Choroid plexus epithelial cell (primary cell): ENCODE data around the gene BRMS1L.
"Not testable (repeated sequence)": the region's sequence is repeated elsewhere in the genome, so short reads cannot be mapped to it uniquely, and the experiment has no call there.

Experiments used
- DNase-seq: peaks from one replicate; pipeline ENCODE4 v3.0.0-alpha.2; 2010; ENCODE audit warnings: low read depth
- H3K4me3 ChIP-seq: 2 replicates; pipeline ENCODE4 v1.5.1; 2011; ENCODE audit warnings: low read depth, mild to moderate bottlenecking, control low read depth, low read length, moderate library complexity
- CTCF ChIP-seq: conservative IDR thresholded peaks from 2 replicates; pipeline ENCODE4 v1.5.1; 2011; ENCODE audit warnings: low read depth, mild to moderate bottlenecking, control low read depth, inconsistent platforms, low read length, moderate library complexity

The BRMS1L gene

DNA sequence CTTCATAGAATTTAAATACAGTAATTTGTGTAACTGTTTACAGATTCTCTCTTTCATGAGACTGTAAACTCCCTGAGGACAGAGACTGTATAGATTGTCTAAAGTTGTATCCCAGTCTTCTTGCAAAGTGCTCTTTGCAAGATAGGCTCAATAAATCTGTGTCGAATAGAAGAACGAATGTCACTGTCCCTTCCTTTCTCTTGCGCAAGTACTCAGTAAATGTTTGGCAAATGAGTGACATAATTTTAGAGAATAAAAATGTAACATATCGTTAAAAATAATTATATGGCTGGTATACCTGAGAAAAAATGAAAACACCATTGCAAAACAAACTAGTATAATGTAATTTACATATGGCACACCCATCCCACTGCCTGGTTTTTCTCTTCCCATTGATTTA lies 15.2 kb upstream of the BRMS1L start:
- no peak overlapping the region for H3K4me3 ChIP-seq
- no peak for DNase-seq
- no peak for TF ChIP-seq CTCF

DNA sequence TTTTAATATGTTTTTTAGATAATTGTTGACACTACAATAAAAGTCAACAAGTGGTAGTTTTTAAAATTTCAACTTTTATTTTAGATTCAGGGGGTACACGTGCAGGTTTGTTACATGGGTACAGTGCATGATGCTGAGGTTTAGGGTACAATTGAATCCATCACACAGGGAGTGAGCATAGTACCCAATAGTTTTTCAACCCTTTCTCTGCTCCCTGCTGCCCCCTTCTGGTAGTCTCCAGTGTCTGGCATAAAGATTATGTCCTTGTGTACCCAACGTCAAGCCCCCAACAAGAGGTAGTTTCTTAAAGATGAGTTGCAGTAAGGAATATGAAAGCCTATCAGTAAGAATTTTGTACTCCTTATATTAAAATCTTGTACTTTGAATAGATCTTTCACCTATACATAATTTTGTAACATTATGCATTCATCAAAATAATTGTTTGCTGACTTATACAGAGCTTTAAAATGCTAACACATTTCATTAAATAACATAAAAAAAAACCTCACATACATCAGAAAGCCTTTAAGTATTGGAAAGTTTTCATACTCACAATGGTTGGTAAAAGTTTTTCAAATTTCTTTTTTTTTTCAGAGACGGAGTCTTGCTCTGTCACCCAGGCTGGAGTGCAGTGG lies 11.7 kb upstream of the BRMS1L start:
- no peak overlapping the region for H3K4me3 ChIP-seq
- peak; percentile 65 for DNase-seq
- peak; percentile 87 for TF ChIP-seq CTCF

DNA sequence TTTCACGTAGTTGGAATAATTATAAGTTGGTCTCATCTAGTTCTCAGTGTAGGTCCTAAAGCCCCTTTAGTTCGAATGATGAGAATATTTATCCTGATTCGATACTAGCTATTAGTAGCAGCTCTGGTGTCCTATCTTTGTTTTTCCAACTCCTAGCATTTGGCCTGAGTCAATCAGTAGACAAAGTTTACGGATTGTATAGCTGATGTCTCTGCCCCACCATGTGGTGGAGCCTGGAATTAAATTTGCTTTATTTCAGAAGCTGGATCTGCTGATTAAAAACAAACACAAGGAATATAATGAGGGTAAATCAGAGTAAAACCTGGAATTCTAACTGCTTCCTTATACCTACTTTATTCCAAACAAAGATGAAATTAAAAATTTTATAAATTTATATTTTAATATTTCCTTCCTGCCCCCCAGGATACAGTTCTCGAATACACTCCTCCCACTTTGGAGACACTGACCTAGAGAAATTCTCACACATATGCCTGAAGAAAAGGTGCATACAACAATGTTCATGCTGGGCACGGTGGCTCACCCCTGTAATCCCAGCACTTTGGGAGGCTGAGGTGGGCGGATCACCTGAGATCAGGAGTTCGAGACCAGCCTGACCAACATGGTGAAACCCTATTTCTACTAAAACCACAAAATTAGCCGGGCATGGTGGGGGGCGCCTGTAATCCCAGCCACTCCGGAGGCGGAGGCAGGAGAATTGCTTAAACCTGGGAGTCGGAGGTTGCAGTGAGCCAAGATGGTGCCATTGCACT lies 7.6 kb upstream of the BRMS1L start:
- peak; percentile 72 for TF ChIP-seq CTCF
- DNase-seq, result peak; percentile 73
- no peak overlapping the region for H3K4me3 ChIP-seq

- no peak for TF ChIP-seq CTCF
- H3K4me3 ChIP-seq, result no peak overlapping the region
- DNase-seq, result no peak
Observed at GRCh38 chr14:35819591-35820540, 6.3 kb upstream of the BRMS1L start.

- peak; percentile 64 for DNase-seq
- TF ChIP-seq CTCF, result peak; percentile 86
Observed at GRCh38 chr14:35821564-35822411, 4.3 kb upstream of the BRMS1L start.

DNA sequence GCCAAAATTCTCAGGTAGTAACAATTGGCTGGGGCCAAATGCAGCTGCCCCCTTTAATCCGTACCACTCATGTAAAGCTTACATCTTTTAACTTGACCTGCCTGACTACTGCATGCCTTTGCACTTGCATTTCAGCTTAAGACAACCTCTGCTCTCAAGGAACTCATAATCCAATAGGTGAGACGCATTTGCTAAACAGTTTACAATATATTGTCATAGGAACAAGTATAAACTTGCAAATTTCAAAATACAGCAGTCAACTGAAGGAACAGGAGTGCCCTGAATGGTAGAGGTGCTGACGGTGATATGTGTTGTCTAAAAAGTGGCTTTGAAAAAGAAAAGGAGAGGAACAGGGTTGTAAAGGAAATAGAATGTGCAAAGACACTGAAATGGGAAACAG lies 3.6 kb upstream of the BRMS1L start:
- no peak overlapping the region for H3K4me3 ChIP-seq
- no peak for TF ChIP-seq CTCF
- no peak for DNase-seq

More at GRCh38 chr14:35821564-35822411, 4.3 kb upstream of the BRMS1L start:
- H3K4me3 ChIP-seq, result no peak overlapping the region

GRCh38 chr14:35824446-35825165 lies 1.5 kb upstream of the BRMS1L start:
- not testable (repeated sequence) for DNase-seq, H3K4me3 ChIP-seq
